Cortex of kidney (tissue), 1 donor: ENCODE measurements around the gene ERN2.
A peak's percentile ranks its signal among the peaks of the same experiment; 100 is the strongest.

Experiments
- DNase-seq: peaks from one replicate; lab custom pipeline; 2025; lab: John Stamatoyannopoulos, UW

The ERN2 gene

GRCh38 chr16:23687034-23687808 is 25.8 kb downstream of the ERN2 start:
- DNase-seq = no peak

- DNase-seq = no peak
Observed at GRCh38 chr16:23683487-23683886, 29.5 kb downstream of the ERN2 start.

GRCh38 chr16:23682181-23682580 is 30.8 kb downstream of the ERN2 start:
- DNase-seq = no peak

GRCh38 chr16:23679986-23680336 is 33.1 kb downstream of the ERN2 start:
- DNase-seq = no peak

- no peak for DNase-seq
Observed at GRCh38 chr16:23679274-23679985, 33.6 kb downstream of the ERN2 start.

- DNase-seq = no peak
Observed at GRCh38 chr16:23678430-23679273, 34.4 kb downstream of the ERN2 start, which contains the start of gene PLK1. Gene PLK1 (plus strand): TSS chr16:23678889. CDS start chr16:23678933, 44 bp downstream.

GRCh38 chr16:23676924-23677480 is 36.0 kb downstream of the ERN2 start:
- DNase-seq = no peak

- no peak for DNase-seq
Observed at GRCh38 chr16:23673971-23674614, 38.9 kb downstream of the ERN2 start.

- DNase-seq = no peak
Observed at GRCh38 chr16:23670137-23670776, 42.8 kb downstream of the ERN2 start.

GRCh38 chr16:23668873-23669272 is 44.1 kb downstream of the ERN2 start:
- no peak for DNase-seq

GRCh38 chr16:23668225-23668624 is 44.8 kb downstream of the ERN2 start:
- DNase-seq = no peak

- no peak for DNase-seq
Observed at GRCh38 chr16:23667355-23667659, 45.7 kb downstream of the ERN2 start.

- no peak for DNase-seq
Observed at GRCh38 chr16:23666571-23667354, 46.3 kb downstream of the ERN2 start.

- no peak for DNase-seq
Observed at GRCh38 chr16:23663918-23664317, 49.1 kb downstream of the ERN2 start.

- no peak for DNase-seq
Observed at GRCh38 chr16:23651943-23652468, 61.0 kb downstream of the ERN2 start.

GRCh38 chr16:23650674-23651416 is 62.2 kb downstream of the ERN2 start:
- DNase-seq = no peak

- no peak for DNase-seq
Observed at GRCh38 chr16:23642246-23642774, 70.7 kb downstream of the ERN2 start.

- peak; percentile 53 for DNase-seq
Observed at GRCh38 chr16:23640931-23641765, 71.9 kb downstream of the ERN2 start, which contains the start of the genes DCTN5 and PALB2. Gene DCTN5 (plus strand): TSS chr16:23641466. CDS start chr16:23641543, 77 bp downstream. Gene PALB2 (minus strand): TSS chr16:23641310. CDS start chr16:23641157, 153 bp downstream.
